Tibial artery (tissue), 4 donors: ENCODE results near the gene RELCH.

Source experiments
- DNase-seq, 2 donors: peaks; one replicate each; pipeline ENCODE4 v3.0.0-alpha.2; 2019
- H3K27ac ChIP-seq, 2 donors: fragments of 200-600 bp; sonication (generic) in 1 of 2; 1 replicate in 1 of 2; 2 replicates in 1 of 2; pipeline ENCODE4 v1.5.1; 2018 to 2019; ENCODE audit warnings: mild to moderate bottlenecking in 1 of 2
- H3K27me3 ChIP-seq, 2 donors: fragments of 200-600 bp; sonication (generic) in 1 of 2; one replicate each; pipeline versions ENCODE4 v1.5.1 to v1.6.0; 2016 to 2019
- H3K36me3 ChIP-seq, 3 donors: fragments of 200-600 bp; sonication (generic) in 2 of 3; one replicate each; pipeline ENCODE4 v1.5.1; 2016 to 2019; ENCODE audit warnings: mild to moderate bottlenecking in 2 of 3
- H3K4me1 ChIP-seq, 4 donors: fragments of 200-600 bp; sonication (generic) in 2 of 4; 1 replicate in 3 of 4; 2 replicates in 1 of 4; pipeline ENCODE4 v1.5.1; 2016 to 2019
- H3K4me3 ChIP-seq, 2 donors: fragments of 200-600 bp; sonication (generic) in 1 of 2; 1 replicate in 1 of 2; 2 replicates in 1 of 2; pipeline ENCODE4 v1.5.1; 2018 to 2019; ENCODE audit warnings: mild to moderate bottlenecking in 2 of 2
- H3K9me3 ChIP-seq, 3 donors: fragments of 200-600 bp; sonication (generic) in 1 of 3; one replicate each; pipeline ENCODE4 v1.5.1; 2016 to 2019
- intact Hi-C: fragments of 100-400 bp; cut with DNase I; formaldehyde crosslinking; loops from one replicate; pipeline ENCODE4 v1.15.0; 2023; ENCODE audit warnings: low total_unique reads
- TF ChIP-seq, protein P1 (sequence below), 2 experiments: fragments of 200-600 bp in 1 of 2; fragments of 450-650 bp in 1 of 2; IDR thresholded peaks; one replicate each; pipeline ENCODE4 v1.5.1; 2017 to 2019; ENCODE audit warnings: antibody characterized with exemption in 2 of 2, mild to moderate bottlenecking in 1 of 2, moderate library complexity in 1 of 2

RELCH gene

DNA sequence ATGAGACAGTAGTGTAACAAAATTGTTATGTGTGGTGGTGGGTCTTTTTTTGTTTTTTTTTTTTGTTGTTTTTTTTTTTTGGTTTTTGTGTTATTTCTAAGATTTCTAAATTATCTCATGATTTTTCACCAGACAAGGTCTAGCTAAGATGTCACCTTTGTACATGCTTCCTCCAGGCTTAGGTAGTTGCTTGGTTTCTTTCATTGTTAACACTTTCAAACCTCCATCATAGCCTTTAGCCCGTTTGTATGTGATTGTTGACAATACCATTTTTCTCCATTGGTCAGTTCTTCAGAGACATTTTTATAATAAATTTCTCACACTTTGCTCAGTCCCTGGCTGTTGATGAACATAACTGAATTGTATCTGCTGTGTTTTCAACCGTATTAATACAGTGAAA lies 2.2 kb downstream of the RELCH start:
- no peak for DNase-seq
- intact Hi-C loops = loop anchor here (10.0 kb wide), 3 partner anchors 336 to 1226 kb away; partner anchors contain the start of gene ZCCHC2
- H3K36me3 ChIP-seq = no peaks in the 10 kb centered on the region
- peak overlapping the region; percentile 81 to 91 for H3K4me3 ChIP-seq
- no peak overlapping the region for H3K27ac ChIP-seq
- no peaks in the 10 kb centered on the region for H3K27me3 ChIP-seq
- no peaks in the 10 kb centered on the region for H3K9me3 ChIP-seq
- H3K4me1 ChIP-seq = peaks cover 0 to 54% (median 30%) of the 10 kb centered on the region in 4 donors
- TF ChIP-seq, protein P1, sequence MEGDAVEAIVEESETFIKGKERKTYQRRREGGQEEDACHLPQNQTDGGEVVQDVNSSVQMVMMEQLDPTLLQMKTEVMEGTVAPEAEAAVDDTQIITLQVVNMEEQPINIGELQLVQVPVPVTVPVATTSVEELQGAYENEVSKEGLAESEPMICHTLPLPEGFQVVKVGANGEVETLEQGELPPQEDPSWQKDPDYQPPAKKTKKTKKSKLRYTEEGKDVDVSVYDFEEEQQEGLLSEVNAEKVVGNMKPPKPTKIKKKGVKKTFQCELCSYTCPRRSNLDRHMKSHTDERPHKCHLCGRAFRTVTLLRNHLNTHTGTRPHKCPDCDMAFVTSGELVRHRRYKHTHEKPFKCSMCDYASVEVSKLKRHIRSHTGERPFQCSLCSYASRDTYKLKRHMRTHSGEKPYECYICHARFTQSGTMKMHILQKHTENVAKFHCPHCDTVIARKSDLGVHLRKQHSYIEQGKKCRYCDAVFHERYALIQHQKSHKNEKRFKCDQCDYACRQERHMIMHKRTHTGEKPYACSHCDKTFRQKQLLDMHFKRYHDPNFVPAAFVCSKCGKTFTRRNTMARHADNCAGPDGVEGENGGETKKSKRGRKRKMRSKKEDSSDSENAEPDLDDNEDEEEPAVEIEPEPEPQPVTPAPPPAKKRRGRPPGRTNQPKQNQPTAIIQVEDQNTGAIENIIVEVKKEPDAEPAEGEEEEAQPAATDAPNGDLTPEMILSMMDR (IDR thresholded peaks at IDR 0.05) = no peak

DNA sequence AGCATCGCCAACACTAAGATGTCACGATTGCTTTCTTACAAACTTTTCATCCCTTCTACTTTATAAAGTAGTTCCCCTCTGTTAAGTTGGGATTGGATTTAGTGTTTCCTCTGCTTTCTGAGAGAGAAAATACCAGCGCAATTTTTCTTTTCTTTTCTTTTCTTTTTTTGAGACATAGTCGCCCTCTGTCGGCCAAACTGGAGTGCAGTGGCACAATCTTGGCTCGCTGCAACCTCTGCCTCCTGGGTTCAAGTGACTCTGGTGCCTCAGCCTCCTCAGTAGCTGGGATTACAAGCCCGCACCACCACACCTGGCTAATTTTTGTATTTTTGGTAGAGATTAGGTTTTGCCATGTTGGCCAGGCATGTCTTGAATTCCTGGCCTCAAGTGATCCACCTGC lies 9.0 kb downstream of the RELCH start:
- TF ChIP-seq, protein P1 (IDR thresholded peaks at IDR 0.05) = no peak
- H3K27me3 ChIP-seq = no peaks in the 10 kb centered on the region
- no peak overlapping the region for H3K4me3 ChIP-seq
- H3K27ac ChIP-seq = no peak overlapping the region
- intact Hi-C loops = no loop called here
- DNase-seq = no peak
- H3K4me1 ChIP-seq = peaks cover 0 to 21% (median 3%) of the 10 kb centered on the region in 4 donors
- H3K36me3 ChIP-seq = no peaks in the 10 kb centered on the region
- H3K9me3 ChIP-seq = no peaks in the 10 kb centered on the region

DNA sequence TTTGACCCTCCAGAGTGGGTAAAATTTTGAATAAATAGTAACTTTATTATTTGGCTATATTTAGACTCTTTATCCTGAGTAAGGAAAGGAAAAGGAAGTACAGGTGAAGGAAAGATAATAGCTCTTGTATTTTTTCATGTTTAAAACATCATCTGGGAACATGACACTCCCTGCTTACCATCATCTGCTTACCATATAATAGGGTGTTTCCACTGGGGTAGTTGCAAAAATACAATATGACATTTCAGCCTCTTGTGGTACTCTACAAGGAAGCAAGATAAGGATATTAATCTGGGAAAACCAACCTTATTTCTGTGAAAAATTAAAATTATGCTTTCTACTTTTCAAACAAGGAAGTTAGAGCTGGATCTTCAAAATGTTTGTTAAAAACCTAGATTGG lies 9.9 kb downstream of the RELCH start:
- no peaks in the 10 kb centered on the region for H3K9me3 ChIP-seq
- TF ChIP-seq, protein P1 (IDR thresholded peaks at IDR 0.05) = no peak
- H3K4me3 ChIP-seq = no peak overlapping the region
- peaks cover 0 to 18% (median 2%) of the 10 kb centered on the region in 4 donors for H3K4me1 ChIP-seq
- intact Hi-C loops = no loop called here
- H3K27me3 ChIP-seq = no peaks in the 10 kb centered on the region
- no peak for DNase-seq
- no peaks in the 10 kb centered on the region for H3K36me3 ChIP-seq
- H3K27ac ChIP-seq = no peak overlapping the region

DNA sequence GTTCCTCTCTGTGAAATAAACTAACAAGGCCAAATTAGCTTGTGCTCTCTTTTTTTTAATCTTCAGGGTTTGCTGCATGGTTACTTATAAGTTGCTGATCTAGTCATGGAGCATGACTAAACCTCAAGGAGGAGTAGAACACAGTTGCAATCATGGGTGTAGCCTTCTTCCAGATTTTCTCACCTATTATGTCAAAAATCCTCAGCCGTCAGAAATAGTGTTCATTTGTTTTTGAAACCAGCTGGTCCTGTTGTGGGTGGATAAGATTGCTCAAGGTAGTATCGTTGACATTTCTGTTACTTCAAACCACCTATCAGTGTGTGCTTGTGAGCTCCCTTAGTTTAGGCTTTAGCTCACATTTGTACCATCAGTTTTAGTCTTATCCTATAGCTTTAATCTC lies 11.2 kb downstream of the RELCH start:
- no peak for DNase-seq
- Histone ChIP-seq H3K27me3 (no peaks in the 10 kb centered on the region), H3K9me3 (no peaks in the 10 kb centered on the region), H3K4me1 (peaks cover 0 to 18% (median 0%) of the 10 kb centered on the region in 4 donors), H3K4me3 (no peak overlapping the region), H3K27ac (no peak overlapping the region), H3K36me3 (no peaks in the 10 kb centered on the region)
- TF ChIP-seq, protein P1 (IDR thresholded peaks at IDR 0.05) = no peak
- intact Hi-C loops = no loop called here

DNA sequence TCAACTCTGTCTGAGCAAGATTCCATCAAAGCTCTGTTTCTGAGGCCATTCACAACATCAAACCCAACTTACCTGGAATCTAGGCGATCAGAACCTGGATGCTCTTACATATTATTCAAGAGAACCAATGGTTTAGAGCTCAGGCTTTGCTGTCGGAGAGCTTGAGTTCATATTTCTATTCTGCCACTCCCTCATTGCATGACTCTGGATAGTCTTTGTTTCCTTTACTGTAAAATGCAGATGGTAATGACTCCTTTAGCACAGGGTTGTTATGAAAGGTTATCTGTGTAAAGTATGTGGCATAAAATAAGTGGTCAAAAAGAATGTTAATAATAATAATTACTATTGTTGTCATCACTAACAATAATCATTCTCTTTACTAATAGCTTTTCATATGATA lies 12.6 kb downstream of the RELCH start:
- H3K4me1 ChIP-seq = peaks cover 0 to 12% (median 0%) of the 10 kb centered on the region in 4 donors
- H3K27me3 ChIP-seq = no peaks in the 10 kb centered on the region
- H3K27ac ChIP-seq = no peak overlapping the region
- TF ChIP-seq, protein P1 (IDR thresholded peaks at IDR 0.05) = no peak
- DNase-seq = no peak
- no peaks in the 10 kb centered on the region for H3K9me3 ChIP-seq
- no peaks in the 10 kb centered on the region for H3K36me3 ChIP-seq
- H3K4me3 ChIP-seq = no peak overlapping the region
- intact Hi-C loops = no loop called here
